SK-N-SH treated with all-trans-retinoic acid at 6 μM for 48 hours (cell line): ENCODE measurements around the gene RPS6KA1.
A peak's percentile ranks its signal among the peaks of the same experiment; 100 is the strongest.
"Not testable (repeated sequence)": the region's sequence is repeated elsewhere in the genome, so short reads cannot be mapped to it uniquely, and the experiment has no call there.

Experiments
- ATAC-seq: fragments of 200-7000 bp; cut with Tn5 transposase; 3 replicates; pipeline ENCODE4 v1.9.1; 2020; ENCODE audit warnings: mild to moderate bottlenecking, moderate library complexity
- ARNTL ChIP-seq: fragments of 450-650 bp; formaldehyde crosslinking; IDR thresholded peaks from 2 replicates; pipeline ENCODE4 v1.5.0; 2020; ENCODE audit warnings: low read depth, mild to moderate bottlenecking, moderate library complexity, borderline replicate concordance
- BACH2 ChIP-seq: fragments of 250-450 bp; sonication (Bioruptor Pico); IDR thresholded peaks from 2 replicates; pipeline ENCODE4 v1.9.0; 2021; ENCODE audit warnings: mild to moderate bottlenecking, borderline replicate concordance
- CREB5 ChIP-seq: fragments of 250-450 bp; sonication (Bioruptor Pico); IDR thresholded peaks from 2 replicates; pipeline ENCODE4 v1.5.1; 2020; ENCODE audit warnings: low read depth, mild to moderate bottlenecking, moderate library complexity
- CSDC2 ChIP-seq: fragments of 250-450 bp; sonication (Bioruptor Pico); IDR thresholded peaks from 2 replicates; pipeline ENCODE4 v1.5.0; 2020; ENCODE audit warnings: mild to moderate bottlenecking, moderate library complexity
- GLIS3 ChIP-seq: fragments of 250-450 bp; sonication (Bioruptor Pico); IDR thresholded peaks from 2 replicates; pipeline ENCODE4 v1.5.0; 2020; ENCODE audit warnings: mild to moderate bottlenecking, moderate library complexity
- ISL1 ChIP-seq: fragments of 250-450 bp; sonication (Bioruptor Pico); IDR thresholded peaks from 2 replicates; pipeline ENCODE4 v2.1.2; 2022; ENCODE audit warnings: mild to moderate bottlenecking, moderate library complexity
- OSR1 ChIP-seq: fragments of 250-450 bp; sonication (Bioruptor Pico); IDR thresholded peaks from 2 replicates; pipeline ENCODE4 v1.8.0; 2022; ENCODE audit warnings: moderate library complexity, mild to moderate bottlenecking, inconsistent platforms
- PATZ1 ChIP-seq: fragments of 250-450 bp; sonication (Bioruptor Pico); IDR thresholded peaks from 2 replicates; pipeline ENCODE4 v1.8.0; 2020; ENCODE audit warnings: mild to moderate bottlenecking, moderate library complexity, borderline replicate concordance
- POU6F1 ChIP-seq: fragments of 250-450 bp; sonication (Bioruptor Pico); IDR thresholded peaks from 2 replicates; pipeline ENCODE4 v1.8.0; 2021; ENCODE audit warnings: low read depth, mild to moderate bottlenecking, moderate library complexity, borderline replicate concordance
- PPARA ChIP-seq: fragments of 250-450 bp; sonication (Bioruptor Pico); IDR thresholded peaks from 2 replicates; pipeline ENCODE4 v1.5.0; 2020; ENCODE audit warnings: mild to moderate bottlenecking, borderline replicate concordance
- RARB ChIP-seq: fragments of 250-450 bp; sonication (Bioruptor Pico); IDR thresholded peaks from 2 replicates; pipeline ENCODE4 v1.8.0; 2021; ENCODE audit warnings: mild to moderate bottlenecking, moderate library complexity
- SNAI2 ChIP-seq: fragments of 250-450 bp; sonication (Bioruptor Pico); IDR thresholded peaks from 2 replicates; pipeline ENCODE4 v1.5.0; 2020; ENCODE audit warnings: mild to moderate bottlenecking, moderate library complexity
- TCF4 ChIP-seq: fragments of 250-450 bp; sonication (Bioruptor Pico); IDR thresholded peaks from 2 replicates; pipeline ENCODE4 v1.8.0; 2021; ENCODE audit warnings: mild to moderate bottlenecking, moderate library complexity, borderline replicate concordance
- TOX ChIP-seq: fragments of 250-450 bp; sonication (Bioruptor Pico); IDR thresholded peaks from 2 replicates; pipeline ENCODE4 v1.8.0; 2021; ENCODE audit warnings: mild to moderate bottlenecking, moderate library complexity, borderline replicate concordance
- TSHZ2 ChIP-seq: fragments of 250-450 bp; sonication (Bioruptor Pico); IDR thresholded peaks from 2 replicates; pipeline ENCODE4 v1.5.0; 2020; ENCODE audit warnings: mild to moderate bottlenecking, moderate library complexity
- ZC3H10 ChIP-seq: fragments of 250-450 bp; sonication (Bioruptor Pico); IDR thresholded peaks from 2 replicates; pipeline ENCODE4 v1.5.1; 2021; ENCODE audit warnings: mild to moderate bottlenecking, moderate library complexity
- ZFP3 ChIP-seq: fragments of 250-450 bp; sonication (Bioruptor Pico); IDR thresholded peaks from 2 replicates; pipeline ENCODE4 v1.5.0; 2020; ENCODE audit warnings: mild to moderate bottlenecking, moderate library complexity
- ZFP30 ChIP-seq: fragments of 450-650 bp; formaldehyde crosslinking; IDR thresholded peaks from 2 replicates; pipeline ENCODE4 v1.5.0; 2022; ENCODE audit warnings: mild to moderate bottlenecking, moderate library complexity
- ZNF565 ChIP-seq: fragments of 450-650 bp; formaldehyde crosslinking; conservative IDR thresholded peaks from 2 replicates; pipeline ENCODE4 v1.5.0; 2020; ENCODE audit warnings: low read depth, mild to moderate bottlenecking, moderate library complexity
- ZNF70 ChIP-seq: fragments of 450-650 bp; formaldehyde crosslinking; IDR thresholded peaks from 2 replicates; pipeline ENCODE4 v1.5.0; 2020; ENCODE audit warnings: mild to moderate bottlenecking, moderate library complexity

RPS6KA1 gene

GRCh38 chr1:26582836-26583460 is 53.4 kb downstream of the RPS6KA1 start (continued):
- no peak for TF ChIP-seq TSHZ2 (CRISPR knock-in tag)
- no peak for TF ChIP-seq BACH2

GRCh38 chr1:26583646-26584485 is 54.3 kb downstream of the RPS6KA1 start:
- TF ChIP-seq ZNF70 (CRISPR knock-in tag) (no peak), ARNTL (CRISPR knock-in tag) (no peak), PPARA (CRISPR knock-in tag) (no peak), OSR1 (CRISPR knock-in tag) (no peak), POU6F1 (no peak), TCF4 (CRISPR knock-in tag) (no peak)
- ATAC-seq: peak; percentile 34; the same call in 1 of the 3 replicates

- ATAC-seq: not testable (repeated sequence)
These were observed 55.0 kb downstream of the RPS6KA1 start for GRCh38 chr1:26584588-26584987.

GRCh38 chr1:26585471-26585870 is 55.9 kb downstream of the RPS6KA1 start:
- no peak for ATAC-seq
- TF ChIP-seq ISL1 (CRISPR knock-in tag) (no peak), CSDC2 (CRISPR knock-in tag) (no peak), RARB (no peak), TSHZ2 (CRISPR knock-in tag) (no peak), ZNF565 (CRISPR knock-in tag) (no peak), PPARA (CRISPR knock-in tag) (no peak), ZFP30 (CRISPR knock-in tag) (no peak), CREB5 (CRISPR knock-in tag) (no peak), SNAI2 (no peak), PATZ1 (CRISPR knock-in tag) (no peak), ZC3H10 (CRISPR knock-in tag) (no peak), ZNF70 (CRISPR knock-in tag) (no peak), TCF4 (CRISPR knock-in tag) (no peak), POU6F1 (no peak), GLIS3 (no peak), ZFP3 (CRISPR knock-in tag) (no peak), TOX (no peak)
- TF ChIP-seq, all 23 proteins: peak for 0
